ENCODE measurements around the gene NDUFB6.
"Not testable (repeated sequence)": the region's sequence is repeated elsewhere in the genome, so short reads cannot be mapped to it uniquely, and the experiment has no call there.

NDUFB6 gene

GRCh38 chr9:32570262-32570661, 2.7 kb downstream of the NDUFB6 start:
- DNase-seq: no peak

GRCh38 chr9:32566770-32567169, 6.2 kb downstream of the NDUFB6 start:
- no peak for DNase-seq

- no peak for DNase-seq
Measured at GRCh38 chr9:32565967-32566366, 7.0 kb downstream of the NDUFB6 start.

- DNase-seq: peak in 2 of 4 experiments; percentile 26 to 30
Measured at GRCh38 chr9:32558408-32558934, 14.5 kb downstream of the NDUFB6 start.

GRCh38 chr9:32554591-32554990, 18.4 kb downstream of the NDUFB6 start:
- DNase-seq: no peak

GRCh38 chr9:32554107-32554506, 18.9 kb downstream of the NDUFB6 start:
- no peak for DNase-seq

- peak; percentile 94 to 98 (median 96) for DNase-seq
Measured at GRCh38 chr9:32552172-32552872, 20.6 kb downstream of the NDUFB6 start, which contains the start of the genes SMIM27 and TOPORS. TSS of gene SMIM27 (plus strand) at chr9:32552327. CDS start at chr9:32552435, 108 bp downstream. TSS of gene TOPORS (minus strand) at chr9:32552586. CDS start at chr9:32552436, 150 bp downstream.

GRCh38 chr9:32551276-32552051, 21.5 kb downstream of the NDUFB6 start:
- DNase-seq: peak; percentile 43 to 76 (median 46)

GRCh38 chr9:32550562-32551275, 22.2 kb downstream of the NDUFB6 start:
- DNase-seq: peak; percentile 85 to 92 (median 88)

GRCh38 chr9:32550150-32550561, 22.8 kb downstream of the NDUFB6 start:
- DNase-seq: peak in 1 of 4 experiments; percentile 2

GRCh38 chr9:32548213-32548612, 24.7 kb downstream of the NDUFB6 start:
- DNase-seq: not testable (repeated sequence)

- no peak for DNase-seq
Measured at GRCh38 chr9:32545884-32546283, 27.1 kb downstream of the NDUFB6 start.

GRCh38 chr9:32543047-32543446, 29.9 kb downstream of the NDUFB6 start:
- no peak for DNase-seq

- DNase-seq: no peak
Measured at GRCh38 chr9:32533816-32534215, 39.1 kb downstream of the NDUFB6 start.

- no peak for DNase-seq
Measured at GRCh38 chr9:32533336-32533735, 39.6 kb downstream of the NDUFB6 start.

- no peak for DNase-seq
Measured at GRCh38 chr9:32526707-32527048, 46.3 kb downstream of the NDUFB6 start.

GRCh38 chr9:32526041-32526706, 46.8 kb downstream of the NDUFB6 start, which contains the start of gene RIGI:
TSS of gene RIGI (minus strand) at chr9:32526196. CDS start at chr9:32526166, 30 bp downstream.
- peak; percentile 90 to 96 (median 94) for DNase-seq

- no peak for DNase-seq
Measured at GRCh38 chr9:32525709-32526030, 47.3 kb downstream of the NDUFB6 start.

- peak; percentile 36 to 59 (median 48) for DNase-seq
Measured at GRCh38 chr9:32524892-32525708, 47.9 kb downstream of the NDUFB6 start.

- DNase-seq: not testable (repeated sequence)
Measured at GRCh38 chr9:32524558-32524891, 48.4 kb downstream of the NDUFB6 start.

- no peak for DNase-seq
Measured at GRCh38 chr9:32523910-32524309, 49.0 kb downstream of the NDUFB6 start.

- no peak for DNase-seq
Measured at GRCh38 chr9:32518276-32518675, 54.7 kb downstream of the NDUFB6 start.
